Spinal cord (tissue), 10 donors: ENCODE measurements around the gene NEK6. TPM values are rescaled to one million over a fixed set of nuclear protein-coding genes. Genes with fewer than 3 reads are reported as not detected.

Experiments used
- DNase-seq, 6 donors: peaks; one replicate each; pipeline versions ENCODE4 v3.0.0 to v3.0.0-alpha.2; 2013 to 2015; ENCODE audit warnings: low spot score in 6 of 6, low read depth in 4 of 6
- H3K27ac ChIP-seq: one replicate; pipeline ENCODE4 v1.5.1; 2013; ENCODE audit warnings: low read depth, low read length, control low read depth
- H3K27me3 ChIP-seq: one replicate; pipeline ENCODE4 v1.6.1; 2013; ENCODE audit warnings: low read length; ENCODE audit not compliant: control insufficient read depth, insufficient read depth
- H3K36me3 ChIP-seq: one replicate; pipeline ENCODE4 v1.6.1; 2013; ENCODE audit warnings: low read length; ENCODE audit not compliant: control insufficient read depth, insufficient read depth
- H3K4me1 ChIP-seq: one replicate; pipeline ENCODE4 v1.6.1; 2013; ENCODE audit warnings: low read length; ENCODE audit not compliant: control insufficient read depth, insufficient read depth
- H3K4me3 ChIP-seq: one replicate; pipeline ENCODE4 v1.5.1; 2013; ENCODE audit warnings: low read depth, low read length, control low read depth
- H3K9me3 ChIP-seq: one replicate; pipeline ENCODE4 v1.6.1; 2013; ENCODE audit warnings: low read length; ENCODE audit not compliant: control insufficient read depth, insufficient read depth
- WGBS: methylation state at CpG from one replicate; pipeline ENCODE4 v1.1.5; 2013; ENCODE audit warnings: missing lambda C conversion rate; ENCODE audit not compliant: insufficient coverage; 5-methylcytosine and 5-hydroxymethylcytosine counted together
- polyA plus RNA-seq, 2 donors: library from polyadenylated mRNA; unstranded; fragments of 120-200 nt; gene quantifications; one replicate each; pipeline ENCODE4 v1.2.1, GENCODE V29; 2013; ENCODE audit not compliant: insufficient read length in 2 of 2
- total RNA-seq, 2 donors: library from RNA; depleted of rRNA in 1 of 2; stranded (reverse); fragments of 120-200 nt in 1 of 2; fragments of >200 nt in 1 of 2; gene quantifications; one replicate each; pipeline versions ENCODE4 v1.2.3 to v1.2.4, GENCODE V29; 2013 to 2014
- donor health status: healthy.

NEK6 gene
- total and polyA plus RNA-seq, 4 donors = 26.1 to 39.0 (median 30.4) TPM

GRCh38 chr9:124308606-124309491, 51.1 kb downstream of the NEK6 start:
- peaks cover 60% of the 10 kb centered on the region for H3K36me3 ChIP-seq

GRCh38 chr9:124309667-124310084, 51.9 kb downstream of the NEK6 start:
- Histone ChIP-seq H3K4me1 (peaks cover 8% of the 10 kb centered on the region), H3K36me3 (peaks cover 64% of the 10 kb centered on the region), H3K27ac (no peak overlapping the region), H3K9me3 (no peaks in the 10 kb centered on the region), H3K27me3 (no peaks in the 10 kb centered on the region), H3K4me3 (no peak overlapping the region)
- no peak for DNase-seq
- 85% methylated on average over 12 of the region's 15 CpGs for WGBS

More at GRCh38 chr9:124308606-124309491, 51.1 kb downstream of the NEK6 start:
- Histone ChIP-seq H3K4me1 (peaks cover 8% of the 10 kb centered on the region), H3K9me3 (no peaks in the 10 kb centered on the region), H3K4me3 (no peak overlapping the region), H3K27me3 (no peaks in the 10 kb centered on the region), H3K27ac (no peak overlapping the region)
- DNase-seq = no peak
- WGBS = 89% methylated on average over 14 of the region's 21 CpGs

GRCh38 chr9:124311283-124311682, 53.5 kb downstream of the NEK6 start:
- WGBS = 97% methylated on average over 5 of the region's 5 CpGs
- no peaks in the 10 kb centered on the region for H3K27me3 ChIP-seq
- H3K27ac ChIP-seq = no peak overlapping the region
- no peak overlapping the region for H3K4me3 ChIP-seq
- peaks cover 6% of the 10 kb centered on the region for H3K4me1 ChIP-seq
- DNase-seq = no peak
- no peaks in the 10 kb centered on the region for H3K9me3 ChIP-seq
- peaks cover 76% of the 10 kb centered on the region for H3K36me3 ChIP-seq

- 77% methylated on average over 21 of the region's 27 CpGs for WGBS
- H3K27ac ChIP-seq = no peak overlapping the region
- peaks cover 80% of the 10 kb centered on the region for H3K36me3 ChIP-seq
These were observed 54.8 kb downstream of the NEK6 start for GRCh38 chr9:124312290-124313265.

GRCh38 chr9:124313940-124314339, 56.2 kb downstream of the NEK6 start:
- DNase-seq = no peak
- no peak overlapping the region for H3K27ac ChIP-seq
- H3K4me3 ChIP-seq = no peak overlapping the region
- H3K9me3 ChIP-seq = no peaks in the 10 kb centered on the region
- H3K36me3 ChIP-seq = peaks cover 68% of the 10 kb centered on the region
- H3K27me3 ChIP-seq = no peaks in the 10 kb centered on the region
- H3K4me1 ChIP-seq = peaks cover 3% of the 10 kb centered on the region
- 95% methylated on average over 16 of the region's 18 CpGs for WGBS

More at GRCh38 chr9:124312290-124313265, 54.8 kb downstream of the NEK6 start:
- Histone ChIP-seq H3K4me1 (peaks cover 3% of the 10 kb centered on the region), H3K27me3 (no peaks in the 10 kb centered on the region), H3K9me3 (no peaks in the 10 kb centered on the region), H3K4me3 (no peak overlapping the region)
- DNase-seq = no peak

GRCh38 chr9:124315882-124316281, 58.1 kb downstream of the NEK6 start:
- Histone ChIP-seq H3K9me3 (no peaks in the 10 kb centered on the region), H3K4me3 (no peak overlapping the region), H3K4me1 (peaks cover 10% of the 10 kb centered on the region), H3K27ac (no peak overlapping the region), H3K27me3 (no peaks in the 10 kb centered on the region), H3K36me3 (peaks cover 62% of the 10 kb centered on the region)
- 95% methylated on average over 16 of the region's 16 CpGs for WGBS
- DNase-seq = no peak

- H3K36me3 ChIP-seq = peaks cover 66% of the 10 kb centered on the region
These were observed 62.6 kb downstream of the NEK6 start for GRCh38 chr9:124320062-124320973.

GRCh38 chr9:124321416-124321815, 63.7 kb downstream of the NEK6 start:
- H3K4me3 ChIP-seq = no peak overlapping the region
- no peaks in the 10 kb centered on the region for H3K27me3 ChIP-seq
- peaks cover 12% of the 10 kb centered on the region for H3K4me1 ChIP-seq
- 91% methylated on average over 9 of the region's 12 CpGs for WGBS
- no peak overlapping the region for H3K27ac ChIP-seq
- no peaks in the 10 kb centered on the region for H3K9me3 ChIP-seq
- DNase-seq = no peak
- H3K36me3 ChIP-seq = peaks cover 65% of the 10 kb centered on the region

More at GRCh38 chr9:124320062-124320973, 62.6 kb downstream of the NEK6 start:
- H3K4me3 ChIP-seq = no peak overlapping the region
- no peaks in the 10 kb centered on the region for H3K27me3 ChIP-seq
- H3K4me1 ChIP-seq = peaks cover 12% of the 10 kb centered on the region
- H3K27ac ChIP-seq = no peak overlapping the region
- no peaks in the 10 kb centered on the region for H3K9me3 ChIP-seq
- WGBS = 53% methylated on average over 14 of the region's 17 CpGs
- peak in 4 of 6 donors; percentile 33 to 74 (median 54) for DNase-seq
